ENCODE measurements around the gene ARPP19. TPM values are rescaled to one million over a fixed set of nuclear protein-coding genes. Genes with fewer than 3 reads are reported as not detected.

Gene ARPP19
- total and polyA plus RNA-seq, 10 of the 15 experiments (the other 5 are each of a cell fraction or from before 2014, with no cell fraction given): 77.2 to 167 (median 121) TPM

DNA sequence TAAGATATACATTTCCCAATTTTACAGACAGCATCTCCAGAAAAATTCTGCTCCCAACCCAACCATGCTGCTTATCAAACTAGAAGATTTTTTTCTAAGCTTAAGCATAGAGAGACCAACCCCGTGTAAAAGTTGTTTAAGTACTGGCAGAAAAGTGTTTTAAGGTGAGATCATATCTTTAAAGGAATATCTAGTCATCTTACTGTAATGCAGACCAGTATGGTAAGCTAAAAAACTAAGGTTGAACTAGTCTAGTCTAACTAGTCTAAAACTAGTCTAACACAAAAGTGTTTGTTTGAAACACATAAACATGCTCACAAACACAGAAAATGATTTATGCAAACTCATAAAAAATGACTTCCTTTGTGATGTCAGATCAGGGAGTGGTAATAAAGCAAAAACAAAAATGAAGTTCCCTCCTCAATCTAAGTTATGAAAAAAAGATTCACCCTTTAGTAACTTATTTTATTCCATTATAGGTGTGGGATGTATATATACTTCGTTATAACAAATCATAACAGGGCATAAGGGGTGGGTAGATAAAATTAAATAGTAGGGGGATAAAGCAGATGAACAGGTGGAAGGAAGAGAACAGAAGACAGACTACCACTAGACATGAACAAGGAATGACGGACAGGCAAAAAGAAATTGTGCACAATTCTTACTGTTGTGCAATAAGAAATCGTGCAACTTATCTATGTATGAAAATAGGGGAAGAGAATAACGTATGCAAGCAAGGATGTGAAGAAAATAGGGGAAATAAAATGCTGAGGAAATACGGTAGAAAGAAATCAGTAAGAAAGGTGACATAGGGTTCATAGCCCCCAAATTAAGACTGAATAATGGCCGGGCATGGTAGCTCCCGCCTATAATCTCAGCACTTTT, 50.1 kb downstream of the ARPP19 start:
- ChIA-PET SMC1A (ENCODE audit: uncharacterized antibody, unreplicated experiment) (interaction anchor here (0.8 kb wide), 1 partner anchor 268 kb away, joined by 3 read pairs; no protein-coding TSS in a partner anchor), CTCF (interaction anchor here (0.6 kb wide), 1 partner anchor 641 kb away, joined by 3 read pairs; no protein-coding TSS in a partner anchor), RAD21 (ENCODE audit: unreplicated experiment) (no interaction called here), POLR2A (no interaction called here)
- no TSS peak for BruUV-seq (replicated peaks)
- Histone ChIP-seq H3K4me1 (ENCODE audit: control insufficient read depth, insufficient read depth, low read length) (peaks cover 6% of the 10 kb centered on the region; the same call in 1 of the 2 replicates), H4K20me1 (ENCODE audit: control insufficient read depth, insufficient read depth) (no peaks in the 10 kb centered on the region), H3K36me3 (ENCODE audit: control insufficient read depth in 2 of 2, insufficient read depth in 2 of 2, low read length in 1 of 2) (no peaks in the 10 kb centered on the region; a peak in 1 of 4 replicates), H3K79me2 (ENCODE audit: control insufficient read depth, insufficient read depth, low read length) (peaks cover 18% of the 10 kb centered on the region), H3K4me3 (no peak overlapping the region), H3K9ac (ENCODE audit: control insufficient read depth, insufficient read depth, low read length) (no peak overlapping the region), H3K4me2 (ENCODE audit: control insufficient read depth, insufficient read depth) (no peak overlapping the region), H3K27ac (ENCODE audit: control insufficient read depth, insufficient read depth) (no peak overlapping the region), H3K9me3 (replicated peaks; ENCODE audit: control insufficient read depth, insufficient read depth, low read length) (no peaks in the 10 kb centered on the region), H2AFZ (ENCODE audit: control insufficient read depth, low read depth, low read length) (no peak overlapping the region), H3K27me3 (replicated peaks in 1 of 2; ENCODE audit: control insufficient read depth in 2 of 2, insufficient read depth in 2 of 2, low read length in 1 of 2) (no peaks in the 10 kb centered on the region)
- DNase-seq (ENCODE audit: low read depth, low spot score) (no peak), FAIRE-seq (no peak), ATAC-seq (no peak)
- 55% methylated on average over 8 of the region's 8 CpGs for WGBS (ENCODE audit: insufficient coverage, insufficient replicate concordance, low lambda C conversion rate, missing lambda C conversion rate)
- TF ChIP-seq, protein P1, sequence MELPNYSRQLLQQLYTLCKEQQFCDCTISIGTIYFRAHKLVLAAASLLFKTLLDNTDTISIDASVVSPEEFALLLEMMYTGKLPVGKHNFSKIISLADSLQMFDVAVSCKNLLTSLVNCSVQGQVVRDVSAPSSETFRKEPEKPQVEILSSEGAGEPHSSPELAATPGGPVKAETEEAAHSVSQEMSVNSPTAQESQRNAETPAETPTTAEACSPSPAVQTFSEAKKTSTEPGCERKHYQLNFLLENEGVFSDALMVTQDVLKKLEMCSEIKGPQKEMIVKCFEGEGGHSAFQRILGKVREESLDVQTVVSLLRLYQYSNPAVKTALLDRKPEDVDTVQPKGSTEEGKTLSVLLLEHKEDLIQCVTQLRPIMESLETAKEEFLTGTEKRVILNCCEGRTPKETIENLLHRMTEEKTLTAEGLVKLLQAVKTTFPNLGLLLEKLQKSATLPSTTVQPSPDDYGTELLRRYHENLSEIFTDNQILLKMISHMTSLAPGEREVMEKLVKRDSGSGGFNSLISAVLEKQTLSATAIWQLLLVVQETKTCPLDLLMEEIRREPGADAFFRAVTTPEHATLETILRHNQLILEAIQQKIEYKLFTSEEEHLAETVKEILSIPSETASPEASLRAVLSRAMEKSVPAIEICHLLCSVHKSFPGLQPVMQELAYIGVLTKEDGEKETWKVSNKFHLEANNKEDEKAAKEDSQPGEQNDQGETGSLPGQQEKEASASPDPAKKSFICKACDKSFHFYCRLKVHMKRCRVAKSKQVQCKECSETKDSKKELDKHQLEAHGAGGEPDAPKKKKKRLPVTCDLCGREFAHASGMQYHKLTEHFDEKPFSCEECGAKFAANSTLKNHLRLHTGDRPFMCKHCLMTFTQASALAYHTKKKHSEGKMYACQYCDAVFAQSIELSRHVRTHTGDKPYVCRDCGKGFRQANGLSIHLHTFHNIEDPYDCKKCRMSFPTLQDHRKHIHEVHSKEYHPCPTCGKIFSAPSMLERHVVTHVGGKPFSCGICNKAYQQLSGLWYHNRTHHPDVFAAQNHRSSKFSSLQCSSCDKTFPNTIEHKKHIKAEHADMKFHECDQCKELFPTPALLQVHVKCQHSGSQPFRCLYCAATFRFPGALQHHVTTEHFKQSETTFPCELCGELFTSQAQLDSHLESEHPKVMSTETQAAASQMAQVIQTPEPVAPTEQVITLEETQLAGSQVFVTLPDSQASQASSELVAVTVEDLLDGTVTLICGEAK (IDR thresholded peaks at IDR 0.05; ENCODE audit: borderline replicate concordance): no peak
- TF ChIP-seq NR2F1 (conservative IDR thresholded peaks at IDR 0.05): no peak
- TF ChIP-seq, protein P2, sequence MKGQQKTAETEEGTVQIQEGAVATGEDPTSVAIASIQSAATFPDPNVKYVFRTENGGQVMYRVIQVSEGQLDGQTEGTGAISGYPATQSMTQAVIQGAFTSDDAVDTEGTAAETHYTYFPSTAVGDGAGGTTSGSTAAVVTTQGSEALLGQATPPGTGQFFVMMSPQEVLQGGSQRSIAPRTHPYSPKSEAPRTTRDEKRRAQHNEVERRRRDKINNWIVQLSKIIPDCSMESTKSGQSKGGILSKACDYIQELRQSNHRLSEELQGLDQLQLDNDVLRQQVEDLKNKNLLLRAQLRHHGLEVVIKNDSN (IDR thresholded peaks at IDR 0.05; ENCODE audit: borderline replicate concordance, extremely low read length, insufficient read depth, low read depth, low read length): no peak
- TF ChIP-seq TCF7 (IDR thresholded peaks at IDR 0.05; ENCODE audit: borderline replicate concordance): no peak
- no peak for TF ChIP-seq KAT2A (conservative IDR thresholded peaks at IDR 0.05; ENCODE audit: control insufficient read depth, low read depth, low read length)
- TF ChIP-seq, protein P3, sequence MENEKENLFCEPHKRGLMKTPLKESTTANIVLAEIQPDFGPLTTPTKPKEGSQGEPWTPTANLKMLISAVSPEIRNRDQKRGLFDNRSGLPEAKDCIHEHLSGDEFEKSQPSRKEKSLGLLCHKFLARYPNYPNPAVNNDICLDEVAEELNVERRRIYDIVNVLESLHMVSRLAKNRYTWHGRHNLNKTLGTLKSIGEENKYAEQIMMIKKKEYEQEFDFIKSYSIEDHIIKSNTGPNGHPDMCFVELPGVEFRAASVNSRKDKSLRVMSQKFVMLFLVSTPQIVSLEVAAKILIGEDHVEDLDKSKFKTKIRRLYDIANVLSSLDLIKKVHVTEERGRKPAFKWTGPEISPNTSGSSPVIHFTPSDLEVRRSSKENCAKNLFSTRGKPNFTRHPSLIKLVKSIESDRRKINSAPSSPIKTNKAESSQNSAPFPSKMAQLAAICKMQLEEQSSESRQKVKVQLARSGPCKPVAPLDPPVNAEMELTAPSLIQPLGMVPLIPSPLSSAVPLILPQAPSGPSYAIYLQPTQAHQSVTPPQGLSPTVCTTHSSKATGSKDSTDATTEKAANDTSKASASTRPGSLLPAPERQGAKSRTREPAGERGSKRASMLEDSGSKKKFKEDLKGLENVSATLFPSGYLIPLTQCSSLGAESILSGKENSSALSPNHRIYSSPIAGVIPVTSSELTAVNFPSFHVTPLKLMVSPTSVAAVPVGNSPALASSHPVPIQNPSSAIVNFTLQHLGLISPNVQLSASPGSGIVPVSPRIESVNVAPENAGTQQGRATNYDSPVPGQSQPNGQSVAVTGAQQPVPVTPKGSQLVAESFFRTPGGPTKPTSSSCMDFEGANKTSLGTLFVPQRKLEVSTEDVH (IDR thresholded peaks at IDR 0.05; ENCODE audit: low read depth, partially characterized antibody): no peak
- TF ChIP-seq, protein P4, sequence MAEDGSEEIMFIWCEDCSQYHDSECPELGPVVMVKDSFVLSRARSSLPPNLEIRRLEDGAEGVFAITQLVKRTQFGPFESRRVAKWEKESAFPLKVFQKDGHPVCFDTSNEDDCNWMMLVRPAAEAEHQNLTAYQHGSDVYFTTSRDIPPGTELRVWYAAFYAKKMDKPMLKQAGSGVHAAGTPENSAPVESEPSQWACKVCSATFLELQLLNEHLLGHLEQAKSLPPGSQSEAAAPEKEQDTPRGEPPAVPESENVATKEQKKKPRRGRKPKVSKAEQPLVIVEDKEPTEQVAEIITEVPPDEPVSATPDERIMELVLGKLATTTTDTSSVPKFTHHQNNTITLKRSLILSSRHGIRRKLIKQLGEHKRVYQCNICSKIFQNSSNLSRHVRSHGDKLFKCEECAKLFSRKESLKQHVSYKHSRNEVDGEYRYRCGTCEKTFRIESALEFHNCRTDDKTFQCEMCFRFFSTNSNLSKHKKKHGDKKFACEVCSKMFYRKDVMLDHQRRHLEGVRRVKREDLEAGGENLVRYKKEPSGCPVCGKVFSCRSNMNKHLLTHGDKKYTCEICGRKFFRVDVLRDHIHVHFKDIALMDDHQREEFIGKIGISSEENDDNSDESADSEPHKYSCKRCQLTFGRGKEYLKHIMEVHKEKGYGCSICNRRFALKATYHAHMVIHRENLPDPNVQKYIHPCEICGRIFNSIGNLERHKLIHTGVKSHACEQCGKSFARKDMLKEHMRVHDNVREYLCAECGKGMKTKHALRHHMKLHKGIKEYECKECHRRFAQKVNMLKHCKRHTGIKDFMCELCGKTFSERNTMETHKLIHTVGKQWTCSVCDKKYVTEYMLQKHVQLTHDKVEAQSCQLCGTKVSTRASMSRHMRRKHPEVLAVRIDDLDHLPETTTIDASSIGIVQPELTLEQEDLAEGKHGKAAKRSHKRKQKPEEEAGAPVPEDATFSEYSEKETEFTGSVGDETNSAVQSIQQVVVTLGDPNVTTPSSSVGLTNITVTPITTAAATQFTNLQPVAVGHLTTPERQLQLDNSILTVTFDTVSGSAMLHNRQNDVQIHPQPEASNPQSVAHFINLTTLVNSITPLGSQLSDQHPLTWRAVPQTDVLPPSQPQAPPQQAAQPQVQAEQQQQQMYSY (CRISPR knock-in tag; IDR thresholded peaks at IDR 0.05): no peak
- TF ChIP-seq STAT3 (IDR thresholded peaks at IDR 0.05; ENCODE audit: low read depth, low read length): no peak
- in situ Hi-C loops (cut with MboI) (no loop called here), intact Hi-C loops (cut with micrococcal nuclease; ENCODE audit: unreplicated experiment) (no loop called here)

All from GM12878 (cell line).